ENCODE data around the gene CALHM1.
A peak's percentile ranks its signal among the peaks of the same experiment; 100 is the strongest.
"Not testable (repeated sequence)": the region's sequence is repeated elsewhere in the genome, so short reads cannot be mapped to it uniquely, and the experiment has no call there.

Gene CALHM1

DNA sequence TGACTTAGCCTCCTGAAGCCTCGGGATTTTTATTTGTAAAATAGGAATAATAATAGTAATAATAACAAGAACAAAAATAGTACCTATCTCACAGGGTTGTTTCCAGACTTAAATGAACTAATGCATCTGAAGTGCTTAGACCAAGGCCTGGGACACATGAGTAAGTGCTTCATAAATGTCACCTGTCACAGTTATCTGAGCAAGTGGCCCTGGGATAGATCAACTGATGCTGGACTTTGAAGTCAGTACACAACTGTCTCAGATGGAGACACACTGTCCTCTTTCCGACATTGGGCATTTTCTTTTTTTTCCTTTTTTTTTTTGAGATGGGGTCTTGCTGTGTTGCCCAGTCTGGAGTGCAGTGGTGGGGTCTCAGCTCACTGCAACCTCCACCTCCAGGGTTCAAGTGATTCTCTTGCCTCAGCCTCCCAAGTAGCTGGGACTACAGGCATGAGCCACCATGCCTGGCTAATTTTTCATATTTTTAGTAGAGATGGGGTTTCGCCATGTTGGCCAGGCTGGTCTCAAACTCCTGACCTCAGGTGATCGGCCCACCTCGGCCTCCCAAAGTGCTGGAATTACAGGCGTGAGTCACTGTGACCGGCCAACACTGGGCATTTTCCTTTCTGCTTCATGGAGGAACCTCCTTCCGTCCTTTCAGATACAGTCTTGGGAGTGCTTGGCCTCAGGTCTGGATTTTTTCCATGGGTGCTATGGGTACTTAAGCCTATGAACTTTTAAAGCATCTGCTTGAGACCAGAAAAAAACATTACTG, 28.1 kb upstream of the CALHM1 start:
- DNase-seq (ENCODE audit: low spot score) = not testable (repeated sequence)

DNA sequence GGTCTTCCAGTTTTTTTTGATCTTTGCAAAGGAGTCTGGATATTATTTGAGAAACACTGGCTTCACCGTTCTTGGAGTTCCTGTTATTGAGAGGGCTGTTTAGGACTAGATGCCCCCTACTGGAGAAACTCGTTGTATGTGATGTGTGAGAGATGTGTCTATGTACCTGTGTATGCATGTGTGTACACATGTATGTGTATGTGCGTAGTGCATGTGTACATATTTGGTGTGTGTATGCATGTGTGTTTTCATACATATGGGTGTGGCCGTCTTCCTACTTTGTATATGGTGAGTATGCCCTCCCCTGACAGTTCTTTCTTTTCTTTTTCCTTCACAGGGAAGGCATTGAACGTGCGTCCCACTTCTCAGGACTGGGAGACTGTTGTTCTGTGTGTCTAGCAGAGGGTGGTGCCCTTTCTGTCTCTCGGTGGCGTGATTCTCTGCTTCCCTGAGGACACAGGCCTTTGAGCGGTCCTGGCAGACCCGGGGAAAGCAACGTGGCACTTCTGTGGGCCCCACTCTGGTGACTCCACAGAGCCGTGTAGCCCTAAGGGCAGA, 23.4 kb upstream of the CALHM1 start:
- peak; percentile 69 for DNase-seq (ENCODE audit: low spot score)

DNA sequence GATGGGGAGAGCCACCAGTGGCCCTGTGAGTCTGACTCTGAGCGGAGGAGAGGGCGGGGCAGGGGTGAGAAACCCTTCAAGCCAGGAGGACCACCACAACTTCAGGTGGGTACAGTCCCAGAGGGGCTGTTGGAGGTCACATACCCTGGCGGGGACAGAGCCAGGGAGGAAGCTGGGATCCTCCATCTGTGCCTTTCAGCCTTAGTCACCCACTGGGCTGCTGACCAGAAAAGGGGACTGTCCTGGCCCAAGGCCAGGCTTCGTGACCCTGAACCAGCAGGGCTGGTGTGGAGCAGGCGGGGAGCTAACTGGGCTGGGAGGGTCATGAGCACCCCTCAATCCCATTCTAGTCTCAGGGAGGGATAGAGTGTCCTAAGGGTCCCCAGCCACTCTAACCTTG, 21.8 kb upstream of the CALHM1 start:
- DNase-seq (ENCODE audit: low spot score) = no peak

DNA sequence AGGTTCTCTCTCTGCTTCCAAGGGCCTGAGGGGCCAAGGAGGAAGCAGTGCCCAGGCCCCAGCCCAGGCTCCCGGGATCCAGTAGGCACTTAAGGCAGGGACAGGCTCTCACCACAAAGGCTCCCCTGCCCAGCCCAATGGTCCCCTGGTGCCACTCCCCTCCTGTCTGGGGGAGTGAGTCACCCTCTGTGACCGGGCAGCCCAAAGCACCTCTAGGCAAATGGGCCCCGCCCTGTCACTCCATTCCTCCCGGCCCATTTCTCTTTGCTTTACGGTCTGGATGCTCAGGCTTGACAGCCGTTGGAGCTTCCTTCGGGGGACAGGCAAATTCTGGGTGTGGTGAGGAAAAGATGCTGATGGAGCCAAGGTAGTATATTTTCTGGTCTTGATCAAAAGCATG, 20.4 kb upstream of the CALHM1 start, which contains the start of gene CALHM3:
Gene CALHM3, minus strand, starts transcription at position 106 of the 400 bp plus-strand sequence. CDS start 208 bp downstream, outside the sequence.
- DNase-seq (ENCODE audit: low spot score) = no peak

DNA sequence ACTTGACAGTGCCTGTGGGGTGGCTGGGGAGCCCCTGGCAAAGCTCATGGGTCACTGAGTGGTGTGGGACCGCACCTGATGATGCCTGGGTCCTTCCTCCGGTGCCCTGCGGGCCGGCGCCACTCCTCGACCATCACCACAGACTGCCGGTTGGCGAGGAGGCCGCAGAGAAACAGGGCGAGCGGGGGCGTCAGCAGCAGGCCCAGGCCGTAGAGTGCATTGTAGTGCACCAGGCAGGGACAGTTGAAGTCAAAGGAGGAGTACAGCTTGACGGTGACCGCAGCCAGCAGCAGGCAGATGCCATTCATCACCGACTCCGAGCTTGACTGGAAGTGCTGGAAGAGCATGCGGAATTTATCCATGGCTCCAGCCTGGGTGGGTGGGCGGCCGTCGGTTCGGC, 20.0 kb upstream of the CALHM1 start:
- no peak for DNase-seq (ENCODE audit: low spot score)

DNA sequence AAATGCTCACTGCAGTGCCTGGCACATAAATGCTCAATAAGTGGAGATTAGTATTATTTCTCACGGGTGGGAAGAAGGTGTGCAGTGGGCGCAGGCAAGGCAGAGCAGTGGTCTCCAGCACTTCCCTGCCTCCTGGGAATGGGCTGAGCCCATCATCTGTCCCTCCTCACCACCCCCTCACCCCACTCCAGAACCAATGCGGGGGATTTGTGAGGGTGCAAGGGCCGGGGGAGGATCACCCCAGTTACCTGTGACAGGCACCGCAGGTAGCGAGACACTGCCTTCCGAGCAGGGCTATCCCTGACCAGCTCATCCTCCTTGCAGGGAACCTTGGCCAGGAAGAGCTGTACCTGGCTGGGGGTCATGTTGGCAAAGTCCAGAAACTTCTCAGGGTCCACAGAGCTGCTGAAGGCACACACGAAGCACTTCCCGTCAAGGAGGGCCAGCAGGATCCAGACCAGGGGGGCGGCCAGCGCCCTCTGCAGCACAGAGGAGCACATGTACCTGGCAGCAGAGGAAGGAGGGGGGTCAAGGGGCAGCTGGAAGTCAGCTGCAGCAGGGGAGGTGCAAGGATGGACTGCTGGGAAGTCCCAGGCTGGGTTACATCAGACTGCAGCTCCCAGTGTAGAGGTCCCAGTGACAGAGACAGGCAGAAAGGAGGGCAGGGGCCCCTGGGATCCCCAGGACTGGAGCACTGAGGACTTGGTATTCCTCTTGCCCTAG, 17.5 kb upstream of the CALHM1 start:
- no peak for DNase-seq (ENCODE audit: low spot score)

DNA sequence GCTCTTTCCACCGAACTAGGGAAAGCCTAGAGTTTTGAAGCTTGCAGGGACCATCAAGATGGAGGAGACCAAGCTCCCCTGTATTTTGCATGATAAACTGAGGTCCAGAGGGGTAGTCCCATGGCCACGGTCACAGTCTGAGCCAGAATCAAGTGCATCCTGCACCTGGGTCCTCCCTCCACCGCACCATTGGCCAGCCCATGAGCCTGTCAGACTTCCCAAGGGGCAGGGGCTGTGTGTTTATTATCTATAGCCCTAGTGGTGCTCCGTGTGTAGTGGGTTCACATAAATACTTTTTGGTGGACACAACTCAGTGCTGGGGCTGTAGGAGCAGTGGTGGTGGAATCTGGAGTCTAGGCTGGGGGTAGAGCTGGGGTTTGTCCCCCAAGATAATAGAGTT, 16.7 kb upstream of the CALHM1 start:
- DNase-seq (ENCODE audit: low spot score) = no peak

DNA sequence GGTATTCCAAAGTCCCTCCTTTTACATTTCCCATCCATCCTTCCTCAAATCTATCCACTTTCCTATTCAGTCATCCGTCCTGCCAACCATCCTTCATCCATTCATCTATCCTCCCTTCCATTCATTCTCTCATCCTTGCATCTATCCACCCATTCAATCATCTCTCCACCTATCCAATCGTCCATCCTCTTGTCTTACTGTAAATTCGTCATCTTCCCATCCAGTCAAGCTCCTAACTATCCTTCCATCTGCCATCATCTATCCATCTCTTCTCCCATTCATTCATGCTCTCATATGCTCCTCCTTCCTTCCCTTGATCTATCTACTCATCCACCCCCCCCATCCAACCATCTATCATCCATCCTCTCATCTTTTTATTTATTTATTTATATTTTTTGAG, 15.4 kb upstream of the CALHM1 start:
- no peak for DNase-seq (ENCODE audit: low spot score)

DNA sequence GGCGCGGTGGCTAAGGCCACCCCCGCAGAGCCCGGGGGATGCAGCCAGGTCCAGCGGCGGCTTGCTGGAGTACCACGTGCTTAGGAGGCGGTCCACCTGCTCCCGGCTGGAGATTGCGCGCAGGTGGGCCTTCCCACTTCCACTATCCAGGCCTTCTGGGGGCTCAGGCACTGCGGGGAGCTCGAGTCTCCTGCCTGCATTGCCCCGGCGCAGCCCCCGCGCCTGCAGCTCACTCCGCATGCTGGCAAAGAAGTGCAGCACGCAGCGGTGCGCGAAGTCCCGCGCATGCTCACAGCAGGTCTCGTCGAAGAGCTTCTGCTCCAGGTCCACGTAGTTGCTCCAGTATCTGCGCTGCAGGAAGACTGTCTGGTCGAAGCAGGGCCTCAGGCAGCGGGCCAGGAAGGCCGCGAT, 14.6 kb upstream of the CALHM1 start:
- no peak for DNase-seq (ENCODE audit: low spot score)

DNA sequence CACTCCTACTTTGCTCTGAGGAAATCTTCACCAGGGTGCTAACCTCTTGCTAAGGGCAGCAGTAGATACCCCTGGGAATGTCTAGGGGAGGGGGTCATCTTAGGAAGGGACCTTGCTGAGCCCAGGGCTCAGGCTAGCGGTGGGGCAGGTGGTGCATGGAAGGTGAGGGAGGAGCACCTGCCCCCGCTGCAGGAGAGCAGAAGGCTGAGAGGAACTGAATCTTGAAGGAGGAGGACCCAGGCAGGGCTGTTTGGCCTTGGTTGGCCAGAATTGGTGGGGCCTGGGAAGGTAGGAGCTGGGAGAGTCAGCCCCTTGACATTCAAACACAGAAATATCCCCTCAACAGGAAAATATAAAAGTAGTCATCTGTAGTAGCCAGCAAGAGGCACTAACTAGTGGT, 13.3 kb upstream of the CALHM1 start:
- peak; percentile 65 for DNase-seq (ENCODE audit: low spot score)

DNA sequence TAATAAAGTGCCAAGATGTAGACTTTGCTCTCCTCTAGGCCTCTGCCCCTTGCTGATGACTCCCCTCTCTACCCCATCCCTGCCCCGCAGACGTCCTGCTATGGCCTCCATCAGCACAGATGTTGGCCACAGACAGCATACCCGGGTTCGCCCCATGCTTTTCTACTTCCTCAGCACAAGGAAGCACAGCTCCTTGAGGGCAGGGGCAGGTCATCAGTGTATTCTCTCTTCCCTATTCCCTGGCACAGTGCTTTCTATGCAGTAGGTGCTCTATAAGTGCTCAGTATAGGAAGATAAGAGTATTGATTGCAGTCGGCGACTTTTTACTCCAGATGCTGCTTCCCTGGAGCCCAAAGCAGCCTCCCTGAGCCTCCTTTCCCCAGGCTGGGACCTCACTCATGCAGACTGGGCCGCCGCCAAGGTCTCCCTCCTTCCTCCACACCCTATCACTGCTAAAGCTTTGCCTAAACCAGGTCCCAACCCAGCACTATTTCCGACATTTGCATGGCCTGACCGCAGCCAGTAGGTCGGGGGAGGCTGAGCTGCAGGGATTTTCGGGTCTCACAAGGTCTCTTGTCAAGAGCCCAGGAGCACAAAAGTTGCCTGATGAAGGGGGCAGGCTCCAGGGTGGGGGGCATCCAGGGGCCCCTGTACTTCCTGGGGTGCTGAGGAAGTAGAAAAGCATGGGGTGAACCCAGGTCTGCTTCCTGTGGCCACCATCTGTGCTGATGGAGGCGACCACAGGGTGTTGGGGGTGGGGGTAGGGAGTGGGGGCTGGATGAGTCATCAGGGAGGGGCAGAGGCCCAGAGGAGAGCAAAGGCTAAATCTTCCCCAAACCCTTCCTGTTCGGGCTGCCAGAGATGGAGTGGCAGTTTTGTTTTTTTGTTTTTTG, 12.3 kb upstream of the CALHM1 start:
- peak; percentile 70 for DNase-seq (ENCODE audit: low spot score)

DNA sequence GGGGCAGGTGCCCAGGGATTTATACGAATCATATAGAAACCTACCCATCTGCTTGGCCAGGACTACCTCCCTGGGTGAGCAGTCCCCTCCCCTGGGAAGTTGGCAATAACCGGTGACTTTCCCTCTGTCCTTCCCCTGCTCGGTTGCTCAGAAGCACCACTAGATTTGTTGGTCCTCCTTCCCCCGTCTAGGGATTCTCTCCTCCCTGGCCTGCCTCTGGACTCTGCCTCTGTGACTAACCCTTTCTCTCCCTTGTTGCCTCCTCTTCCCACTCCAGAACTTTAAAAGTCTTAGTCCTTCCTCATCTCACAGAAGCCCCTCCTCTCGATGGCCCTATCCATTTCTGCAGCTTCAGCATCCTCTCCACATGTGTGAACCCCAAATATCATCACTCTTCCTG, 10.5 kb upstream of the CALHM1 start:
- no peak for DNase-seq (ENCODE audit: low spot score)

DNA sequence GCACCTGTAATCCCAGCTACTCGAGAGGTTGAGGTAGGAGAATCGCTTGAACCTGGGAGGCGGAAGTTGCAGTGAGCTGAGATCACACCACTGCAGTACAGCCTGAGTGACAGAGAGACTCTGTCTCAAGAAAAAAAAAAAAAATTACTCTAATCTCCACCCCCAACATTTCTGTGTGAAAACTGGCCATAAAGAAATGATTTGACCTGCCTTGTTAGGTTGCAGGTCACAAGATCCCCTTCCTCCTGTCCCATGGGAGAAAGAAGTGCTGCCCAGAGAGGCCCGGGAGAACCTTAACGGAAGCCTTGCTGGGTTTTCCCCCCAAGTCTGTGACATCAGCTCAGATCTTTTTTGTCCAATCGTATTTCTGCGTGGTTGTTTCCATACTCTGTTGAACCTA, 8.7 kb upstream of the CALHM1 start:
- no peak for DNase-seq (ENCODE audit: low spot score)

DNA sequence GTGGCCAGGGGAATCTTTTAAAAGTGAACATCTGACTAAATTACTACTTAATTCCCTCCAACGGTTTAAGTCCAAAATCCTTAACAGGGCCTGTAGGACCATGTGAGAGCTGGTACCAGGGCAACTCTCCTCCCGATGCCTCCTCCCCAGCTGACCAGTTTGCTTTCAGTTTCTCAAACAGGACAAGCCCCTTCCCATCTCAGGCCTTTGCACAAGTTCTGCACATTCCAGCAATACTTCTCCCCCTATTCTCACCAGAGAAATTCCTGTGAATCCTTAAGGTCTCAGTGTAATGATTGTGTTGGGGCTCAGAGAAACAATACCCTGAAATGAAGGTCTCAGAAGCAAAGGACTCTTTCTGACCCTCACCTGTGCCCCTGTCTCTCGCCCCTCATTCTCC, 8.0 kb upstream of the CALHM1 start:
- DNase-seq (ENCODE audit: low spot score) = no peak

DNA sequence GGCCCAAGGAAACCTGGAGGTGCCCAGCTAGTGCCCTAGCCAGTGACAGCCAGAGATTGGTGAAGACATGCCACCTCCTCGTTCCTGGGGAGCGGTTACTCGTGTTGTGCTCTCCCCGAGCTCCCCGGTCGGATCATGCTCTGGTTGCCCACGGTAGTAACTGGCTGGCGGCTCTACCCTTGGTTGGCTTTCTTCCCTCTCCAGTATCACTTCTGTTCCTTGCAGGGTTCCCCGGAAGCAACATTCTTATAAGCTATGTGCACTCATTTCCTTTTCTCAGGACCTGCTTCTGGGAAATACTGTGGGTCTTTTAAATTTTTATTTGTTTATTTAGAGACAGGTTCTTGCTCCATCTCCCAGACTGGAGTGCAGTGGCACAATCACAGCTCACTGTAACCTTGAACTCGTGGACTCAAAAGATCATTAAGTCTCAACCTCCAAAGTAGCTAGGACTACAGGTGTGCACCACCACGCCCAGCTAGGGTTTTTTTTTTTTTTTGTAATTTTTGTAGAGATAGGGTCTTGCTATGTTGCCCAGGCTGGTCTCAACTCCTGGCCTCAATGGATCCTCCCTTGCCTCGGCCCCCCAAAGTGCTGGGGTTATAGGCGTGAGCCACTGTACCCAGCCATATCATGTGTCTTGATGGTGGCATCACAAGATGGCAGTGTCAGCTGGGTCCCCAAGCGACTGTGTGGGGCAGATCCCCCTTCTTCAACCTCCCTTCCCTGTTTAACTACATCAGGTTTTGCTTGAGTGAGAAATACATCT, 6.9 kb upstream of the CALHM1 start:
- no peak for DNase-seq (ENCODE audit: low spot score)

DNA sequence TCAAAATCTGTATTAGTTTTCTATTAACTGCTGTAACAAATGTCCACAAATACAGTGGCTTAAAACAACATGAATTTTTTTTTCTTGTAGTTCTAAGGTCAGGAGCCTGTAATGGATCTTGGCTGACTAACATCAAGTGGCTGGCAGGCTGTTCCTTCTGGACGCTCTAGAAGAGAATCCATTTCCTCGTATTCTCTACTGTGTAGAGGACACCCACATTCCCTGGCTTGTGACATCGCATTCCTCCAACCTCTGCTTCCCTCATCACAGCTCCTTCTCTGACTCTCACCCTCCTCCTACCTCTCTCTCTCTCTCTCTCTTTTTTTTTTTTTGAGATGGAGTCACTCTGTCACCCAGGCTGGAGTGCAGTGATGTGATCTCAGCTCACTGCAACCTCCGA, 4.8 kb upstream of the CALHM1 start:
- DNase-seq (ENCODE audit: low spot score) = no peak

DNA sequence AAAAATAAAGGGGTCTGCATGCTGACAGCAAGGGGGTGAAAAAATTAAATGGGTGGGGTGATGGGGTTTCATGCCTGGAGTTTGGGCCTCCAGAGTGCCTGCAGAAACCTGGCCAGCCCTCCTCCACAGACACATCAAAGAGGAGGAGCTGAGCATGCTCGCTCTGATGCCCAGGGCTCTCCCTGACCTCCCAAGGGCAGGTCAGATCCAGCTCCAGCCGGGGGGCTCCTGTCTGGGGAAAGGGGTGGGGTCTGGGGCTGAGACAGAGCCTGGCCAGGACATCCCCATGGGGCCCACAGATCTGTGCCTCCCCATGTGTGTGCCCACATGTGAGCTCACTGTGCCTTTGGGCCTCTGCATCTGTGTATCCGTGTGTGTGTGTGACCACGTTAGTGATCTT, 915 bp upstream of the CALHM1 start:
- no peak for DNase-seq (ENCODE audit: low spot score)

DNA sequence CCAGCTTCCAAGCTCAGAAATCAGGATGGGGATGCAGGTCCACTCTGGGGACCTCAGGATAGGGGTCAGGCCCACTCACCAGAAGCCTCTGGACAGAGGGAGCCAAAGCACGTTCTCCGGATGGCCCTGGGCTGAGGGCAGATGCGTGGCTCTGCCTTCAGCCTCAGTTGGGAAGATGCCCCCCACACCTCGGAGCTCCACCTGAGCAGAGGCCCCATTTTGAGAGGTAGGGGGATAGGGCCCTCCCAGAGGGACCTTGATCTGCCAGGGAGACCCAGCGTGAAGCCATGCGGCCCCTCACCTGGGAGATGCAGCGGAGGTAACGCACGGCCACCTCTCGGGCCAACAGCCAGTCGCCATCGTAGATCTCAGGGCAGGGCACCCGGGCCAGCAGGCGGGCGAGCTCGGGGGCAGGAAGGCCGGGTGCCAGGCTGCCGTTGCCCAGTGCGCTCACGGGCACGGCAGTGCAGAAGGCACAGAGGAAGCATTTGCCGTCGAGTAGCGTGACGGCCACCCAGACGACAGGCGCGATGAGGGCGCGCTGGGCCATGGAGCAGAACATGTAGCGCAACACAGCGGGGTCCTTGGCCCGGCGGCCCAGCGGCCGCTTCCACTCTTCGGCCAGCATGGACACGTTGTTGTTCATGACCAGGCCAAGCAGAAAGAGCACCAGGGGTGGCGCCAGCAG, 660 bp downstream of the CALHM1 start:
- DNase-seq (ENCODE audit: low spot score) = no peak

DNA sequence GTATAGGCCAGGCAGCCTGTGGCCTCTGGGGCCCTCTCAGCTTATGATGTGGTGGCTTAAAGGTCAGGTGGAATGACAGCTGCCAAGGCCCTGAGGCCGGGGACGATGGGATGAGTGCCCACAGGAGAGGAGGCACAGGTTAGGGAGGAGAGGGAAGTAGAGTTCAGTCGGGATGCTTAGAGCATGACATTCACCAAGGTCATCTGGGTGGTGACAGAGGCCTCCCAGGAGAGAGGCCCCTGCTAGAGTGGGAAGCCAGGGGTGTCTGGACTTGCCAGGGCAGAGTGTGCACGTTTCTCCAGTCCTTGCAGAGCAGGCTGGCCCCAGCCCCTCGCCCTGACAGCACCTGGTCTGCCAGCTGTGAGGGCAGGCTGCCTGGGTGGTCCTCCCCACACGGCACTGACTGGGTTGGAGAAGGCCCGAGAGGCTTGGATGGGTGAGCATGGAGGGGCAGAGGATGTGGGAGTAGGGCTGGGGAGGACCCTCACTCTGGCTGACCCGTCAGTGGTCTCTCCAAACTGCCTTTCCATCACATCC, 1.5 kb downstream of the CALHM1 start:
- DNase-seq (ENCODE audit: low spot score) = no peak

DNA sequence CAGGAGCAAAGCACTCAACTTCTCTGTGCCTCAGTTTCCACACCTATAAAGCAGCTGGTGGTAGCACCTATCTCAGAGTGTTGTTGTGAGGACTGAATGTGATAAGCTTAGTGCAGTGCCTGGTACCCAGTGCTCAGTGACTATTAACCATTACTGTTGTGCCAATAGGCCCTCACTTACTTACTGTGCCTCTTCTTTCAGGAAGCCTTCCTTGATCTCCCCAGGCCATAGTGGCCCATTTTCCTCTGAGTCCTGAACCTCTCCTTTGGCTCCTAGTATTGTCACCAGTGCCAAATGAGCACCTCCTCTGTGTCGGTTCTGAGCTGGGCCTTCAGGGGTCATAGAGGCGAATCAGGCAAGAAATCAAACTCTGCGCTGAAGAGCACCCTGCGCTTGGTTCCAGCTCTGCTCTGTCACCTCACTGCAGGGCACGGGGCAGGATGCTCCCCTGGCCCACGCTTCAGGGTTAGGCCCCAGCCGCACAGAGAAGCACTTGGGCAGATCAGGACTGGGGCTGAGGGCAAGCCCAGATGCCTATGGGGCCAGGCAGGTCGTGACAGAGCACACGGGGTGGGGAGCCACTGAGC, 2.5 kb downstream of the CALHM1 start:
- no peak for DNase-seq (ENCODE audit: low spot score)

All from germinal center (tissue), 1 donor.